ENCODE results near the gene URM1. TPM values are rescaled to one million over a fixed set of nuclear protein-coding genes. Genes with fewer than 3 reads are reported as not detected.

URM1 gene
- total RNA-seq, 1 experiment from 2014 or later, result 84.8 TPM

GRCh38 chr9:128374221-128374675, 3.1 kb downstream of the URM1 start:
- Histone ChIP-seq H3K36me3 (ENCODE audit: insufficient read depth, low read length, poor library complexity, severe bottlenecking) (peaks cover 4% of the 10 kb centered on the region), H3K4me1 (ENCODE audit: insufficient read depth, low read length, poor library complexity, severe bottlenecking) (peaks cover 6% of the 10 kb centered on the region), H3K27me3 (replicated peaks; ENCODE audit: insufficient read depth, low read depth, low read length, poor library complexity) (no peaks in the 10 kb centered on the region), H3K27ac (ENCODE audit: low read depth, low read length, poor library complexity, severe bottlenecking) (no peak overlapping the region), H3K4me3 (ENCODE audit: low read depth, low read length, poor library complexity, severe bottlenecking) (no peak overlapping the region), H3K9me3 (ENCODE audit: low read depth, low read length, poor library complexity, severe bottlenecking) (no peaks in the 10 kb centered on the region)
- ChIA-PET CTCF (no interaction called here), POLR2A (ENCODE audit: low non-redundant PET) (no interaction called here)
- no peak for DNase-seq (ENCODE audit: low spot score)
- TF ChIP-seq EZH2 (IDR thresholded peaks at IDR 0.05; ENCODE audit: borderline replicate concordance, low read depth, low read length, poor library complexity, severe bottlenecking), result no peak
- no TSS peak for BruUV-seq (replicated peaks)
- intact Hi-C loops (cut with micrococcal nuclease; ENCODE audit: unreplicated experiment), result no loop called here

- DNase-seq (ENCODE audit: low spot score), result no peak
- CTCF ChIA-PET, result no interaction called here
- TF ChIP-seq EZH2 (IDR thresholded peaks at IDR 0.05; ENCODE audit: borderline replicate concordance, low read depth, low read length, poor library complexity, severe bottlenecking), result no peak
Observed at GRCh38 chr9:128375865-128376264, 4.7 kb downstream of the URM1 start.

GRCh38 chr9:128382261-128382660, 11.1 kb downstream of the URM1 start:
- Histone ChIP-seq H3K27ac (ENCODE audit: low read depth, low read length, poor library complexity, severe bottlenecking) (no peak overlapping the region), H3K36me3 (ENCODE audit: insufficient read depth, low read length, poor library complexity, severe bottlenecking) (peaks cover 17% of the 10 kb centered on the region), H3K4me1 (ENCODE audit: insufficient read depth, low read length, poor library complexity, severe bottlenecking) (peaks cover 21% of the 10 kb centered on the region), H3K27me3 (replicated peaks; ENCODE audit: insufficient read depth, low read depth, low read length, poor library complexity) (no peaks in the 10 kb centered on the region), H3K4me3 (ENCODE audit: low read depth, low read length, poor library complexity, severe bottlenecking) (no peak overlapping the region), H3K9me3 (ENCODE audit: low read depth, low read length, poor library complexity, severe bottlenecking) (no peaks in the 10 kb centered on the region)
- intact Hi-C loops (cut with micrococcal nuclease; ENCODE audit: unreplicated experiment), result no loop called here
- CTCF ChIA-PET, result no interaction called here
- no peak for TF ChIP-seq CTCF (conservative IDR thresholded peaks at IDR 0.05; ENCODE audit: low read depth, low read length)
- TF ChIP-seq EZH2 (IDR thresholded peaks at IDR 0.05; ENCODE audit: borderline replicate concordance, low read depth, low read length, poor library complexity, severe bottlenecking), result no peak
- BruUV-seq (replicated peaks), result no TSS peak
- POLR2A ChIA-PET (ENCODE audit: low non-redundant PET), result no interaction called here
- DNase-seq (ENCODE audit: low spot score), result no peak

More at GRCh38 chr9:128375865-128376264, 4.7 kb downstream of the URM1 start:
- H3K27me3 ChIP-seq (replicated peaks; ENCODE audit: insufficient read depth, low read depth, low read length, poor library complexity), result no peaks in the 10 kb centered on the region
- POLR2A ChIA-PET (ENCODE audit: low non-redundant PET), result interaction anchor here (0.6 kb wide), 1 partner anchor 8 kb away, joined by 5 read pairs; no protein-coding TSS in a partner anchor
- H3K4me3 ChIP-seq (ENCODE audit: low read depth, low read length, poor library complexity, severe bottlenecking), result no peak overlapping the region
- peaks cover 6% of the 10 kb centered on the region for H3K4me1 ChIP-seq (ENCODE audit: insufficient read depth, low read length, poor library complexity, severe bottlenecking)
- H3K36me3 ChIP-seq (ENCODE audit: insufficient read depth, low read length, poor library complexity, severe bottlenecking), result peaks cover 4% of the 10 kb centered on the region
- intact Hi-C loops (cut with micrococcal nuclease; ENCODE audit: unreplicated experiment), result no loop called here
- BruUV-seq (replicated peaks), result no TSS peak
- H3K9me3 ChIP-seq (ENCODE audit: low read depth, low read length, poor library complexity, severe bottlenecking), result no peaks in the 10 kb centered on the region
- H3K27ac ChIP-seq (ENCODE audit: low read depth, low read length, poor library complexity, severe bottlenecking), result no peak overlapping the region

- Histone ChIP-seq H3K4me1 (ENCODE audit: insufficient read depth, low read length, poor library complexity, severe bottlenecking) (peaks cover 21% of the 10 kb centered on the region), H3K27me3 (replicated peaks; ENCODE audit: insufficient read depth, low read depth, low read length, poor library complexity) (no peaks in the 10 kb centered on the region), H3K27ac (ENCODE audit: low read depth, low read length, poor library complexity, severe bottlenecking) (peak overlapping the region; percentile 24), H3K36me3 (ENCODE audit: insufficient read depth, low read length, poor library complexity, severe bottlenecking) (peaks cover 21% of the 10 kb centered on the region), H3K4me3 (ENCODE audit: low read depth, low read length, poor library complexity, severe bottlenecking) (no peak overlapping the region), H3K9me3 (ENCODE audit: low read depth, low read length, poor library complexity, severe bottlenecking) (no peaks in the 10 kb centered on the region)
- BruUV-seq (replicated peaks), result no TSS peak
- ChIA-PET CTCF (no interaction called here), POLR2A (ENCODE audit: low non-redundant PET) (interaction anchor here (0.6 kb wide), 1 partner anchor 23 kb away, joined by 10 read pairs; no protein-coding TSS in a partner anchor)
- intact Hi-C loops (cut with micrococcal nuclease; ENCODE audit: unreplicated experiment), result no loop called here
- peak; percentile 57 for DNase-seq (ENCODE audit: low spot score)
- TF ChIP-seq CTCF (conservative IDR thresholded peaks at IDR 0.05; ENCODE audit: low read depth, low read length) (no peak), EZH2 (IDR thresholded peaks at IDR 0.05; ENCODE audit: borderline replicate concordance, low read depth, low read length, poor library complexity, severe bottlenecking) (no peak)
Observed at GRCh38 chr9:128383007-128383753, 12.0 kb downstream of the URM1 start.

All from A673 (cell line).